DOHH2 (cell line): ENCODE data around the gene AHSG.

Experiments
- H3F3A ChIP-seq: fragments of 200-600 bp; sonication (generic), shearing (Covaris generic); 2 replicates; pipeline ENCODE4 v1.6.0; 2016; ENCODE audit warnings: antibody characterized with exemption, mild to moderate bottlenecking; ENCODE audit not compliant: control insufficient read depth, insufficient read depth
- H3K27ac ChIP-seq: fragments of 200-600 bp; sonication (generic); 2 replicates; pipeline ENCODE4 v1.5.1; 2014; ENCODE audit warnings: low read depth, mild to moderate bottlenecking, low read length, moderate library complexity
- H3K27me3 ChIP-seq: fragments of 200-600 bp; sonication (generic); 2 replicates; pipeline ENCODE4 v1.6.1; 2014; ENCODE audit warnings: mild to moderate bottlenecking, low read length, mixed read lengths; ENCODE audit not compliant: control insufficient read depth
- H3K36me3 ChIP-seq: fragments of 200-600 bp; sonication (generic); 2 replicates; pipeline ENCODE4 v1.6.1; 2014; ENCODE audit warnings: mild to moderate bottlenecking, low read length, moderate library complexity, mixed read lengths; ENCODE audit not compliant: control insufficient read depth
- H3K4me1 ChIP-seq: fragments of 200-600 bp; sonication (generic); 2 replicates; pipeline ENCODE4 v1.6.1; 2014; ENCODE audit warnings: mild to moderate bottlenecking, low read length, mixed read lengths; ENCODE audit not compliant: control insufficient read depth
- H3K4me2 ChIP-seq: fragments of 200-600 bp; sonication (generic); 2 replicates; pipeline ENCODE4 v1.6.0; 2014; ENCODE audit warnings: mild to moderate bottlenecking, low read length, moderate library complexity
- H3K4me3 ChIP-seq: fragments of 200-600 bp; sonication (generic); 2 replicates; pipeline ENCODE4 v1.5.1; 2014; ENCODE audit warnings: mild to moderate bottlenecking, low read length, mixed read lengths
- H3K79me2 ChIP-seq: fragments of 200-600 bp; sonication (generic); 2 replicates; pipeline ENCODE4 v1.6.1; 2014; ENCODE audit warnings: mild to moderate bottlenecking, low read length, mixed read lengths; ENCODE audit not compliant: control insufficient read depth
- H3K9me2 ChIP-seq: fragments of 200-600 bp; sonication (generic); replicated peaks from 2 replicates; pipeline ENCODE4 v1.6.1; 2014; ENCODE audit warnings: mild to moderate bottlenecking, low read length, mixed read lengths; ENCODE audit not compliant: control insufficient read depth
- H3K9me3 ChIP-seq: fragments of 200-600 bp; sonication (generic); 2 replicates; pipeline ENCODE4 v1.6.1; 2014; ENCODE audit warnings: antibody characterized with exemption, low read length, mixed read lengths; ENCODE audit not compliant: control insufficient read depth, insufficient read depth
- H4K20me1 ChIP-seq: fragments of 200-600 bp; sonication (generic); 2 replicates; pipeline ENCODE4 v1.6.0; 2014; ENCODE audit warnings: low read depth, mild to moderate bottlenecking, antibody characterized with exemption, low read length, moderate library complexity; ENCODE audit not compliant: control insufficient read depth, insufficient read depth
- EZH2phosphoT487 ChIP-seq: fragments of 200-600 bp; sonication (generic); IDR thresholded peaks from 2 replicates; pipeline ENCODE4 v1.6.1; 2017; ENCODE audit warnings: borderline replicate concordance, mild to moderate bottlenecking, antibody characterized with exemption, low read length, moderate library complexity, mixed read lengths
- TF ChIP-seq, protein P1 (sequence below): fragments of 200-600 bp; sonication (generic); IDR thresholded peaks from one replicate; pipeline ENCODE4 v1.5.1; 2014; ENCODE audit warnings: antibody characterized with exemption, mild to moderate bottlenecking, low read depth, low read length; ENCODE audit not compliant: poor library complexity, severe bottlenecking

Gene AHSG

DNA sequence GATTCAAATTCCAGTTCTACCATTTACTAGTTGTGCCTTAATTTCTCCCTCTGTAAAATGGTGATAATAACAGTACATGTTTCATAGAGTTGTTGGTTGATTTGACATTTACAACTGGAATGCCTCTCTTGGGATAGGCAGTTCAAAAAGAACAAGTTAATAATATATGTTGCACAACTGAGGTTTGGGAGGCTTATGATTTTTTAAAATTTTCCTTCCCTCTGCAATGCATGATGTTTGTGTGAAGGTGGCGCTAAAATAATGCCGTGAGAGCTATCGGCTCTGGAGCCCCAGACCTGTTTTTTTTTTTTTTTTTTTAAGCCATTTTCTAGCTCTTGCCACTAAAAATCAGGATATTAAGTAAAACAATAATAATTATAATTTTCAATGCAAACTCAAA, 23.7 kb upstream of the AHSG start:
- no peaks in the 10 kb centered on the region for H3K4me1 ChIP-seq
- no peaks in the 10 kb centered on the region for H3K79me2 ChIP-seq
- no peaks in the 10 kb centered on the region for H4K20me1 ChIP-seq

DNA sequence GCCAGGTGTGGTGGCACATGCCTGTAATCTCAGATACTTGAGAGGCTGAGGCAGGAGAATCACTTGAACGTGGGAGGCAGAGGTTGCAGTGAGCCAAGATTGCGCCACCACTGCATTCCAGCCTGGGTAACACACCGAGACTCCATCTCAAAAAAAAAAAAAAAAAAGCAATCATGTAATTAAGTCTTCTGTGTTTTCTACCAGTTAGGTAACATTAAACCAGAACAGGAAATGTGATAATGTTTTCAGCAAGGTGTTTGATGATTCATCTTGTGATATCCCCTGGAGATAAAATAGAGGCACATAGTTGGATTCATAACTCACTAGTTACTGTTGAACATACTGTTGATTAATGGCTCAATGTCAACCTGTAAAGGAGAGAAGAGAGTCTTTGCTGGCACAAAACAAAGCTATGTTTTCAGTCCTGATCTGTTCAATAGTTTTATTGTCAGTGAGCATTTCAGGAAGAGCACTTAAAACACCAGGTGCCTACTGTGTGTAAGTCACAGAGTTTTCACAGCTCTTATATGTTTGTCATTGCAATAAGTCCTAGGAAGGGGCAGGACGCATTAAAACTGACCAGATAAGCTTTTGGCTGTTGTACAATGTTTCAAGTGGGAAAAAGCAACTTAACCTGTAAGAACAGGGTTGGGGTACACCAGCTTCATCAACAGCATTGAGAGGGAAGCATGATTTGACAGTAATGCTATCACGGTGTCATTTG, 22.8 kb upstream of the AHSG start:
- no peaks in the 10 kb centered on the region for H3K27me3 ChIP-seq
- H3K9me3 ChIP-seq: no peaks in the 10 kb centered on the region
- H3K4me2 ChIP-seq: no peak overlapping the region
- peaks cover 10% of the 10 kb centered on the region; the same call in 1 of the 2 replicates for H3F3A ChIP-seq
- H3K4me1 ChIP-seq: no peaks in the 10 kb centered on the region
- H3K4me3 ChIP-seq: no peak overlapping the region
- H3K36me3 ChIP-seq: peaks cover 12% of the 10 kb centered on the region
- TF ChIP-seq, protein P1, sequence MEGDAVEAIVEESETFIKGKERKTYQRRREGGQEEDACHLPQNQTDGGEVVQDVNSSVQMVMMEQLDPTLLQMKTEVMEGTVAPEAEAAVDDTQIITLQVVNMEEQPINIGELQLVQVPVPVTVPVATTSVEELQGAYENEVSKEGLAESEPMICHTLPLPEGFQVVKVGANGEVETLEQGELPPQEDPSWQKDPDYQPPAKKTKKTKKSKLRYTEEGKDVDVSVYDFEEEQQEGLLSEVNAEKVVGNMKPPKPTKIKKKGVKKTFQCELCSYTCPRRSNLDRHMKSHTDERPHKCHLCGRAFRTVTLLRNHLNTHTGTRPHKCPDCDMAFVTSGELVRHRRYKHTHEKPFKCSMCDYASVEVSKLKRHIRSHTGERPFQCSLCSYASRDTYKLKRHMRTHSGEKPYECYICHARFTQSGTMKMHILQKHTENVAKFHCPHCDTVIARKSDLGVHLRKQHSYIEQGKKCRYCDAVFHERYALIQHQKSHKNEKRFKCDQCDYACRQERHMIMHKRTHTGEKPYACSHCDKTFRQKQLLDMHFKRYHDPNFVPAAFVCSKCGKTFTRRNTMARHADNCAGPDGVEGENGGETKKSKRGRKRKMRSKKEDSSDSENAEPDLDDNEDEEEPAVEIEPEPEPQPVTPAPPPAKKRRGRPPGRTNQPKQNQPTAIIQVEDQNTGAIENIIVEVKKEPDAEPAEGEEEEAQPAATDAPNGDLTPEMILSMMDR: no peak
- no peak for TF ChIP-seq EZH2phosphoT487
- H3K9me2 ChIP-seq: no peaks in the 10 kb centered on the region
- H4K20me1 ChIP-seq: no peaks in the 10 kb centered on the region
- no peaks in the 10 kb centered on the region for H3K79me2 ChIP-seq
- H3K27ac ChIP-seq: no peak overlapping the region

More for the DNA sequence above, 23.7 kb upstream of the AHSG start:
- Histone ChIP-seq H3K27ac (no peak overlapping the region), H3K4me3 (no peak overlapping the region), H3K4me2 (no peak overlapping the region), H3K9me3 (no peaks in the 10 kb centered on the region), H3K9me2 (no peaks in the 10 kb centered on the region), H3K36me3 (peaks cover 21% of the 10 kb centered on the region), H3F3A (peaks cover 11% of the 10 kb centered on the region; the same call in 1 of the 2 replicates), H3K27me3 (no peaks in the 10 kb centered on the region)
- TF ChIP-seq, protein P1: no peak
- TF ChIP-seq EZH2phosphoT487: no peak

DNA sequence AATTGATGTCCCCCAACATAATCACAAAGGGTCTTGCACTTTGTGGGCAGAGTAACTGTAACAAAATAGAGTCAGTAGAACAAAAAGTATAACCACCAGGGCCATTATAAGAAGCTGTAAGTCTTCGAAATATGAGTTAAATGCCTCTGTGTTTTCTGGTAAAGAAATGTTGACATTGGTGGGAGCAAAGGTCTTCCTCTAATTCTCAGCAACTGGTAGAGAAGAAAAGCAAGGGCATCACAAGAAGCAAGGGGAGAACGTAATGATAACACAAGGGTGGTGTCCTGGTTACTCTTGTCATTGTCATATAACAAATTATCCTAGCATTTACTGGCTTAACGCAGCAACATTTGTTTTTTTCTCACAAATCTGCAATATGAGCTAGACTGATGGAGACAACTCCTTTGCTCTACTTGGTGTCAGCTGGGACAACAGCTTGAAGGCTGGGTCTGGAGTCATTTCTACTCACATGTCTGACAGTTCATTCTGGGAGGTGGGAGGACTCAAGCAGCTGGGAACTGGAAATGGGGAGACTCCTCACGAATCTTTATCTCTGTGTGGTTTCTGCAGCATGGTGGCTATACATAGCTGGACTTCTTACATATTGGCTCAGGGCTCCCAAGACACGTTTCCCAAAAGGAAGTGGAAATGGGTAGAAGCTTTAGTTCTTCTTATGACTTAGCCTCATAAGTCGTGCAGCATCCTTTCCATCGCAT, 22.1 kb upstream of the AHSG start:
- TF ChIP-seq, protein P1: no peak
- no peaks in the 10 kb centered on the region for H4K20me1 ChIP-seq
- H3K4me1 ChIP-seq: no peaks in the 10 kb centered on the region
- no peak overlapping the region for H3K27ac ChIP-seq
- no peaks in the 10 kb centered on the region for H3K9me2 ChIP-seq
- no peak overlapping the region for H3K4me3 ChIP-seq
- H3K9me3 ChIP-seq: no peaks in the 10 kb centered on the region
- no peaks in the 10 kb centered on the region for H3K27me3 ChIP-seq
- peaks cover 5% of the 10 kb centered on the region for H3K36me3 ChIP-seq
- peaks cover 8% of the 10 kb centered on the region; the same call in 1 of the 2 replicates for H3F3A ChIP-seq
- H3K4me2 ChIP-seq: no peak overlapping the region
- no peaks in the 10 kb centered on the region for H3K79me2 ChIP-seq
